ENCODE results near the gene NDUFB10.

Gene NDUFB10

GRCh38 chr16:1989209-1990100 is 30.1 kb downstream of the NDUFB10 start, which contains the start of gene SYNGR3:
Gene SYNGR3, plus strand, starts transcription at chr16:1989970. Its CDS starts 133 bp downstream, at chr16:1990103.
- peak in 1 of 2 experiments; percentile 29 for DNase-seq

GRCh38 chr16:1990101-1990350 is 30.7 kb downstream of the NDUFB10 start:
- DNase-seq: no peak

GRCh38 chr16:1990351-1991134 is 31.2 kb downstream of the NDUFB10 start:
- peak; percentile 64 to 72 for DNase-seq

- DNase-seq: no peak
Measured at GRCh38 chr16:1991135-1991551, 31.8 kb downstream of the NDUFB10 start.

- DNase-seq: no peak
Measured at GRCh38 chr16:1991588-1991947, 32.2 kb downstream of the NDUFB10 start.

- DNase-seq: no peak
Measured at GRCh38 chr16:1991948-1992703, 32.8 kb downstream of the NDUFB10 start.

- DNase-seq: no peak
Measured at GRCh38 chr16:1992704-1993317, 33.5 kb downstream of the NDUFB10 start.

- no peak for DNase-seq
Measured at GRCh38 chr16:1993731-1994131, 34.4 kb downstream of the NDUFB10 start.

- DNase-seq: no peak
Measured at GRCh38 chr16:1997494-1998359, 38.4 kb downstream of the NDUFB10 start.

- DNase-seq: no peak
Measured at GRCh38 chr16:1998360-1998835, 39.1 kb downstream of the NDUFB10 start.

- DNase-seq: no peak
Measured at GRCh38 chr16:1998852-1999801, 39.8 kb downstream of the NDUFB10 start.

- DNase-seq: no peak
Measured at GRCh38 chr16:1999866-2000514, 40.7 kb downstream of the NDUFB10 start.

GRCh38 chr16:2001035-2001434 is 41.7 kb downstream of the NDUFB10 start:
- no peak for DNase-seq

- no peak for DNase-seq
Measured at GRCh38 chr16:2001456-2002355, 42.4 kb downstream of the NDUFB10 start.

GRCh38 chr16:2002406-2003230 is 43.3 kb downstream of the NDUFB10 start:
- no peak for DNase-seq

- no peak for DNase-seq
Measured at GRCh38 chr16:2003231-2003826, 44.0 kb downstream of the NDUFB10 start.

- peak; percentile 98 for DNase-seq
Measured at GRCh38 chr16:2003827-2004641, 44.7 kb downstream of the NDUFB10 start.
